Fibroblast of lung (primary cell): Measurements from ENCODE around the gene USP7. TPM values are rescaled to one million over a fixed set of nuclear protein-coding genes. Genes with fewer than 3 reads are reported as not detected.

Experiments
- DNase-seq, 2 donors: peaks; one replicate each; pipeline versions ENCODE4 v3.0.0 to v3.0.0-alpha.2; 2010; ENCODE audit warnings: low read depth in 2 of 2
- H2AFZ ChIP-seq: 2 replicates; pipeline ENCODE4 v1.5.1; 2012; ENCODE audit warnings: low read length, control low read depth, inconsistent platforms
- H3K27ac ChIP-seq: 2 replicates; pipeline ENCODE4 v1.5.1; 2011; ENCODE audit warnings: low read length, control low read depth; ENCODE audit not compliant: insufficient read depth
- H3K27me3 ChIP-seq: 2 replicates; pipeline ENCODE4 v1.5.1; 2011; ENCODE audit warnings: mild to moderate bottlenecking, low read length; ENCODE audit not compliant: control insufficient read depth, insufficient read depth
- H3K36me3 ChIP-seq: 2 replicates; pipeline ENCODE4 v1.5.1; 2011; ENCODE audit warnings: low read length; ENCODE audit not compliant: control insufficient read depth, insufficient read depth
- H3K4me1 ChIP-seq: 2 replicates; pipeline ENCODE4 v1.5.1; 2011; ENCODE audit warnings: low read length; ENCODE audit not compliant: control insufficient read depth, insufficient read depth; ENCODE audit errors: extremely low read depth
- H3K4me2 ChIP-seq: 2 replicates; pipeline ENCODE4 v1.5.1; 2011; ENCODE audit warnings: low read length, control low read depth; ENCODE audit not compliant: insufficient read depth; ENCODE audit errors: extremely low read depth
- H3K4me3 ChIP-seq, 4 experiments: fragments of 200-600 bp in 1 of 4; sonication (generic) in 1 of 4; replicated peaks in 1 of 4; 2 replicates each; pipeline ENCODE4 v1.5.1; 2011 to 2016; ENCODE audit warnings: low read length in 4 of 4, low read depth in 3 of 4, mild to moderate bottlenecking in 3 of 4, control low read depth in 2 of 4, inconsistent platforms in 1 of 4, mixed read lengths in 1 of 4; ENCODE audit not compliant: insufficient read depth in 1 of 4; ENCODE audit errors: control extremely low read depth in 1 of 4
- H3K79me2 ChIP-seq: 2 replicates; pipeline ENCODE4 v1.5.1; 2012; ENCODE audit warnings: mild to moderate bottlenecking, low read length, inconsistent platforms; ENCODE audit not compliant: control insufficient read depth, insufficient read depth
- H3K9ac ChIP-seq: 2 replicates; pipeline ENCODE4 v1.5.1; 2011; ENCODE audit warnings: mild to moderate bottlenecking, low read length, control low read depth; ENCODE audit not compliant: insufficient read depth
- H3K9me3 ChIP-seq: 2 replicates; pipeline ENCODE4 v1.5.1; 2012; ENCODE audit warnings: low read depth, low read length; ENCODE audit not compliant: control insufficient read depth, insufficient read depth
- H4K20me1 ChIP-seq: 2 replicates; pipeline ENCODE4 v1.5.1; 2011; ENCODE audit warnings: low read length; ENCODE audit not compliant: control insufficient read depth, insufficient read depth; ENCODE audit errors: extremely low read depth
- CTCF ChIP-seq, 2 donors: IDR thresholded peaks in 1 of 2; conservative IDR thresholded peaks in 1 of 2; 1 replicate in 1 of 2; 2 replicates in 1 of 2; pipeline ENCODE4 v1.5.1; 2011 to 2012; ENCODE audit warnings: low read length in 2 of 2, control low read depth in 1 of 2, inconsistent platforms in 1 of 2, low read depth in 1 of 2, mild to moderate bottlenecking in 1 of 2
- EZH2 ChIP-seq: IDR thresholded peaks from 2 replicates; pipeline ENCODE4 v1.5.1; 2012; ENCODE audit warnings: low read length, control low read depth, mild to moderate bottlenecking; ENCODE audit errors: missing control alignments
- polyA plus RNA-seq, 2 donors: library from polyadenylated mRNA; depleted of rRNA in 1 of 2; stranded (reverse) in 1 of 2; unstranded in 1 of 2; fragments of >200 nt; gene quantifications; 2 replicates each; pipeline ENCODE4 v1.2.1, GENCODE V29; 2011 to 2012; ENCODE audit warnings: missing spikeins in 1 of 2
- total RNA-seq: library from RNA; depleted of rRNA; stranded (reverse); fragments of >200 nt; gene quantifications from 2 replicates; pipeline ENCODE4 v1.2.1, GENCODE V29; 2014

Gene USP7
- total and polyA plus RNA-seq, 2 donors (not counting 1 experiment from before 2014, with no cell fraction given): 22.5 to 48.7 TPM

GRCh38 chr16:8848231-8848938 lies 115.3 kb downstream of the USP7 start:
- no peak overlapping the region for H2AFZ ChIP-seq
- peaks cover 22% of the 10 kb centered on the region for H3K36me3 ChIP-seq
- H3K79me2 ChIP-seq: peaks cover 15% of the 10 kb centered on the region
- H3K27me3 ChIP-seq: no peaks in the 10 kb centered on the region
- H4K20me1 ChIP-seq: no peaks in the 10 kb centered on the region
- H3K4me1 ChIP-seq: peaks cover 21% of the 10 kb centered on the region
- H3K4me3 ChIP-seq: no peak overlapping the region
- H3K9ac ChIP-seq: no peak overlapping the region
- no peak for TF ChIP-seq CTCF (conservative IDR thresholded peaks at IDR 0.05 in 1 of 2, IDR thresholded peaks at IDR 0.05 in 1 of 2; ENCODE audit: low read depth in 1 of 2, low read length in 2 of 2)
- no peak for TF ChIP-seq EZH2
- no peaks in the 10 kb centered on the region for H3K9me3 ChIP-seq
- no peak for DNase-seq
- peak overlapping the region; percentile 48 for H3K27ac ChIP-seq
- no peak overlapping the region for H3K4me2 ChIP-seq

GRCh38 chr16:8847623-8848022 lies 116.1 kb downstream of the USP7 start:
- no peak overlapping the region for H3K4me2 ChIP-seq
- H3K4me1 ChIP-seq: peaks cover 21% of the 10 kb centered on the region
- H3K9ac ChIP-seq: no peak overlapping the region
- TF ChIP-seq CTCF (conservative IDR thresholded peaks at IDR 0.05 in 1 of 2, IDR thresholded peaks at IDR 0.05 in 1 of 2; ENCODE audit: low read depth in 1 of 2, low read length in 2 of 2): no peak
- TF ChIP-seq EZH2: no peak
- H3K79me2 ChIP-seq: peaks cover 15% of the 10 kb centered on the region
- H3K27me3 ChIP-seq: no peaks in the 10 kb centered on the region
- no peak for DNase-seq
- peaks cover 16% of the 10 kb centered on the region for H3K36me3 ChIP-seq
- H3K4me3 ChIP-seq: no peak overlapping the region
- no peak overlapping the region for H2AFZ ChIP-seq
- no peaks in the 10 kb centered on the region for H3K9me3 ChIP-seq
- H4K20me1 ChIP-seq: no peaks in the 10 kb centered on the region
- H3K27ac ChIP-seq: no peak overlapping the region

GRCh38 chr16:8847145-8847544 lies 116.6 kb downstream of the USP7 start:
- TF ChIP-seq EZH2: no peak
- no peak for TF ChIP-seq CTCF (conservative IDR thresholded peaks at IDR 0.05 in 1 of 2, IDR thresholded peaks at IDR 0.05 in 1 of 2; ENCODE audit: low read depth in 1 of 2, low read length in 2 of 2)
- no peaks in the 10 kb centered on the region for H4K20me1 ChIP-seq
- no peak overlapping the region for H2AFZ ChIP-seq
- H3K9ac ChIP-seq: no peak overlapping the region
- H3K27me3 ChIP-seq: no peaks in the 10 kb centered on the region
- no peak for DNase-seq
- H3K79me2 ChIP-seq: peaks cover 15% of the 10 kb centered on the region
- peaks cover 13% of the 10 kb centered on the region for H3K36me3 ChIP-seq
- H3K4me2 ChIP-seq: no peak overlapping the region
- peaks cover 21% of the 10 kb centered on the region for H3K4me1 ChIP-seq
- H3K27ac ChIP-seq: no peak overlapping the region
- H3K4me3 ChIP-seq: no peak overlapping the region
- no peaks in the 10 kb centered on the region for H3K9me3 ChIP-seq
